Measurements from ENCODE around the gene ETS2.

ETS2 gene

DNA sequence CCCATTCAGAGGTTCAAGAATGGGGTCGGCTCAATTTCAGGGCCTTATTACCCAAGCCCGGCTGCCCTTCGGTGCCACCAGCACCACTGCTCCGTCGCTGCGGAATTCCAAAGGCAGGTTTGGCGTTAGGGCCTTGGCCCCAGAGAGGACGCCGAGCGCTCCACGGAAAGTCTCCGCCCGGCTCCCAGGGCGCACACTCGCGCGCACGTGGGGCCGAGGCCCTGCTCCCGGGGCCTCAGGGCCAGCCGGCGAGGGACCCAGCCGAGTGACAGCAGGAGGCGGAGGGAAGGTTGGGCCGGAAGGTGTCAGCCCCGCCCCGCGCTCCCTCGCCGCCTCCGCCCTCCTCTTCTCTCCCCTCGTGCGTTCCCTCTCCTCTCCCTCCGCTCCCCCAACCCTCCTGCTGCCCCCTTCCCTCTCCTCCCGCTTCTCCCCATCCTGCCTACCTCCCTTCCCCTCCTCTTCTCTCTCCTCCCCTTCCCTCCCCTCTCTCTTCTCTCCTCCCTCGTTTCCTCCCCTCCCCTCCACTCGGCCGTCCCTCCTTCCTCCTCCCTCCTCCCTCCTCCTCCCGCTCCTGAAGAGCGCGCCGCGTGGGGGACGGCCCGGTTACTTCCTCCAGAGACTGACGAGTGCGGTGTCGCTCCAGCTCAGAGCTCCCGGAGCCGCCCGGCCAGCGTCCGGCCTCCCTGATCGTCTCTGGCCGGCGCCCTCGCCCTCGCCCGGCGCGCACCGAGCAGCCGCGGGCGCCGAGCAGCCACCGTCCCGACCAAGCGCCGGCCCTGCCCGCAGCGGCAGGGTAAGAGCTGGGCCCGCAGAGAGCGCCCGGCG lies at the start of gene ETS2:
Gene ETS2, plus strand, starts transcription at position 602 of the 825 bp plus-strand sequence. CDS start 4,106 bp downstream, outside the sequence.
- peak; percentile 75 for DNase-seq

DNA sequence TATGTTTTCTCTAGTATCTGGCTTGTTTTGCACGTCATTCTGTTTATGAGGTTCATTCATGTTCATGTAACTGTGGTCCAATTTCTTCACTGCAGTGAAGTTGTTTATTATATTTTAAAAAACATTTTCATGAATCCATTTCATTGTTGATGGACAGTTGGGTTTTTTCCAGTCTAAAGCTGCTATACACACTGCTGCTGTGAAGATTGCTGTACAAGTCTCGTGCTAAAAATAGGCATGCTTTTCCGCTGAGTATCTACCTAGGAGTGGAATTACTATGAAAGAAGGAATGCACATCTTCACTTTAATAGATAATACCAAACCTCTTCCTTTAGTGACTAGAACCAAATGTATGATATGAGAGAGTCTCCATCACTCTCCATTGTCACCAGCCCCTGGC lies 49.0 kb upstream of the ETS2 start:
- no peak for DNase-seq

DNA sequence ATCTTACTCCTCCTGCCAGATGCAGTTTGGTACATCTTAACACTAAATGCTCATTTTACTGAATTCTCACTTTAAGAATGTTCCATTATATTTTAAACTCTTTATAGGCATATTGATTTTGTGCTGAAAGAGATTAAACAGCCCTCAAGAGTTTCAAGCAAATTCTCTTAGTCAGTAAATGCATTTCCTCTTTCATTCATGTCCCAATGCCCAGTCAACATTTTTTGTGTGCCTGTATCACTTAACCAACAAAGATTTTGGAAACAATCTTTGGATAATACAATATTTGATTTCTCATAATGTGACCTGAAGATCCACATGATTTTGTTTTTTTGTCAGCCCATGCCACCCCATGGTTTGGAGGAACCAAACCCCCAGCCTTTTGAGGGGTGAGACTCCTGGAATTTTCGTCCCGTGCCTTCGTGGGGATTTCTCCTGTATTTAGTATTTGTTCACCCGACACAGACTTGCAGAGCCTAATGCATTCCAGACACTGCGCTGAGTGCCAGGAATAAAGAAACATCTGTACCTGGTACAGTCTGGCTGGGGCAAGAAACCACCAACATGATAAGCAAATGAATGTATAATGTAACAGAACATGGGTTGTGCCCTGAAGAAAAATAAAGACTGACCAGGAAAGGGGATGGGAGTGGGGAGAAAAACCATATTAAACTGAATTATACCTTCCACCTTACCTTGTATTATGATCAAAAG lies 47.1 kb upstream of the ETS2 start:
- DNase-seq = no peak

DNA sequence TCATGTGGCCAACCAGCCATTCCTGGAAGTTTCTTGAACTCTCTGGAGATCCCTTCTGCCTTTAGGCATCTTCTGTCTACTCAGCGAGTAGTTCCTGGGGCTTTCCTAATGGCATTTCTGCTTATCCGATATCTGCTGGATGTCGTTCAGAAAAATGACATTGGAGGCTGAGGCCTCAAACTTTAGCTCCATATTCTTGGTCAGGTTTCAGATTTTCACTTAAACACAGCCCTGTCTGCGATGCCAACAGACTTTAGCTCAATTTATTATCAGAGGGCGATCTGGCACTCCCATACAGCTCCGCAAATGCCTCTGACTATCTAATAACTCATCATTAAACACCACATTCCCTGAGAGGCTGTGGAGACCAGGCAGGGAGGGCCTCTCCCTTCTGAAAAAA lies 46.3 kb upstream of the ETS2 start:
- DNase-seq = no peak

DNA sequence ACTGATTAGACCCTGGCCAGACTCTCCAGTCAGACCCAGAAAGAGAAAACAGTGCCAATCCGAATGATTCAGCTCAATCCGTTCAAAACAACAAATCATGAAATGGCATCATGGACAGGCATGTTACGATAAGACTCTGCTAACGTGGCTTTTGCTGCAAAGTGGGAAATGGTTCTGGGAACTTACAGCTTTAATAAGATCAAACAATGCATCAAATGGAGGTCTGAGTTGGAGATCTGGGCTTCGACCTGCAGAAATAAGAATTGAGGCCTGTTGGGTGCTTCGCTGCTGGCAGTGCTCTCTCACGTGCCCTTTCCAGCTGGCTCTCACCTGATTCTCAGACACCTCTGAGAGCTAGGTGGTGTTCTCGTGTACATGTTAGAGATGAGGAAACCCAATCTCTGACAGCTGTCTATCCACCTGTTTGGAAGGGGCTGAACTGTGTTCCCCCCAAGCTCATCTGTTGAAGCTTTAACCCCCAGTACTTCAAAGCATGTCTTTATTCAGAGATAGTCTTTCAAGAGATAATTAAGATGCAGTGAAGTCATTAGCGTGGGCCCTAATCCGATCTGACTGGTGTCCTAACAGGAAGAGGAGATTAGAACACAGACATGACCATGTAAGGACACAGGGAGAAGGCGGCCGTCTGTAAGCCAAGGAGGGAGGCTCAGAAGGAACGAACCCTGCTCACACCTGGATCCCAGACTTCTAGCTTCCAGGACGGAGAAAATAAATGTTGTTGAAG lies 45.5 kb upstream of the ETS2 start:
- DNase-seq = no peak

DNA sequence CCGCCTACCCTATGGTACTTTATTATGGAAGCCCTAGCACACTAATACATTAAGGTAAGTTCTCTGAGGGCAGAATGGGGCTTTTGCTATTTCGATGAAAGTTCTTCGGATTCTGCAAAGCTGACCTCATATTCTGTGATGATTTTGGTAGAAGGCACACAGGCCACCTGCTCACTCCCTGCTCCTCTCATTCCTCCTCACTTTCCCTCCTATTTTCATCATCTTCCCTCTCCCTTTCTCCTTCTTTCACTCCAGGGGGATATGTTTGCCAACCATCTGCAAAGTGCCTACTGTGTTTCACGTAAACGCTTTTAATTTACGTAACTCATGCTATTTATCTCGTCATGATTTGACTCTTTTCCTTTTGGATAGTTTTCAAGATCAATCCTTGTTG lies 45.0 kb upstream of the ETS2 start:
- DNase-seq = no peak

DNA sequence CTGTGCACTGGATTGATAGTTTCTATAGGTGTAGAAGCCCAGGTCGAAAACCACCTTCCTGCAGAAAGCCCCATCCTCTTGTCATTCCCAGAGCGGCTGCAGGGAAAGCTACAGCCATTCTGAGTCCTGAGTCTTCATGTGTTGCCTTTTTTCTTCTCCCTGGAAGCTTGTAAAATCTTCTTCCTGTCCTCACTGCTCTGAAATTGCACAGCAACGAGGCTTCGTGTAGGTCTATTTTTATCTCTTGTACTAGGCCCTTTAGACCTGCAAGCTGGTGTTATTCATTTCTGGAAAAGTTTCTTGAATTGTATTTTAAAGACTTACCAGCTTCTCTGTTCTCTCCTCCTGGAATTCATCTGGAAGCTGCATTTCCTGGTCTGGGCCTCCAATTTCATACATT lies 44.2 kb upstream of the ETS2 start:
- DNase-seq = no peak

DNA sequence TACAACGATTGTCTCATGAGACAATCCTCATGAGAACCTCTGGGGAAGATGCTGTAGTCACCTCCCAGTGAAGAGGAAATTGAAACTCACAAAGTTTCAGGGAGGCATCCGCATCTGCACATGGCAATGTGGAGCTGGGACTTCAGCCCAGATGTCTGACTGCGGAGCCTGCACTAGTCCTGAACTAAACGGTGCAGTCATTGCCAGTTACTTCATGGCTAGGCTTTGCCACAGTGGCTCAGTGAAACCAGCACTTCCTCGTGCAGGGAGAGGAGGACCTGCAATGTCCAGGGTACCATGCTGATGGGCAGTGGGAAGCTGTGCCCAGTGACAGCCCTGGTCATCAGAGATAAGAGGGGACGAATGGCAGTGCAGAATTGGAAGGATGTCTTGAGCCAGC lies 40.7 kb upstream of the ETS2 start:
- no peak for DNase-seq

DNA sequence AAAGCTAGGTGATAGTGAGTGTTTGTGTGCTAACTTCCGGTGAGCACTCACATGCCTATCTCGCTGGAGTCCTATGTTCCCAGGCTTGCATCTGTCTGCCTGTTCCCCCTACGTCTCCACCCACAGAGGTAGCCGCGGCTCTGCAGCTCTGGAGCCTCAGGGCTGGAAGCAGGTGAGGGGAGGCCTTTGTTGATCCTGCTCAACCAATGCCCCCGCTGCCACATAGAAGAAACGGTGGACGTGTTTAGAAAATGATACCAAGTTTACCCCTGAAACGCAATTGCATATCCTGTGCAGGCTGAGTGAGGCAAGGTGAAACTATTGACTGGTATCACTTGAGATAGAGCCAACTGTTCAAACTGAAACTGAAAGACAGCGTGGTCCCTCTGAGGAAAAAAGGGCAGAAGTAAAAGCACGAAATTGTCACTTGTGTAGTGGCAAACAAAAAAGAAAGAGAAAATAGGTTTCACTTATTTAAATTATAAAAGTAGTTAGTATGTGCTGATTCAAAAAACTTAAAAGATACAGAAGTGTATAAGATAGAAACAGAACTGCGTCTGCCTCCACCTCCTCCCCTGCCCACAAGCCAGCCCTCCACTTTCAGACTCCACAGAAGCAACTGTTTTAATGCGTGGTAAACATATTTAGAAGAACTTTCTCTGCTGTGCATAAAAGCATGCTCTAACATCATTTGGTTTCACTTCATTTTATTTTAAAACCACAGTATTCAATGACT lies 38.6 kb upstream of the ETS2 start:
- peak; percentile 72 for DNase-seq

DNA sequence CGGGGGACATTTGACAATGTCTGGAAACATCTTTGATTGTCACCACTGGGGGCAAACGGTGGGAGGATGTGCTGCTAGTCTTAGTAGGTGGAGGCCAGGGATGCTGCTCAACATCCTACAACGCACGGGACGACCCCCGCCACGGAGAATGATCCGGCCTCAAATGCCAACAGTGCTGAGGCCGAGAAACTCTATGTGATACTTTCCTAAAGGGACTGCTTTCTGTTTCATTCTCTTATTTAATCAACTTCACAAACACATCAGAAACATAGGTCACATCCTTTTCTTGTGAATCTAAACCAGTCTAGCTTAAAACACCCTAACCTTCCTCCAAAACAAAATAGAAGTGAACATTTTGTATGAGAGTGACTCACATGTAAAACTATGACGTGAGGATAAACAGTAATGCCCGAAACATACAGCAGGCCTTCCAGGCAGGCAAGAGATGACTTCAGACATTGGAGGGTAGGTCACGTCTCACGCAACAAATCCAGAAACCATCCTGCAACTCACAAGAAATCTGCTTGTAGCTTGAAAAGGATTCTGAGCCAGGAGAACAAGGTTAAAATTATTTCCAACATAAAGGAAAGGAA lies 37.2 kb upstream of the ETS2 start:
- DNase-seq = peak; percentile 76

DNA sequence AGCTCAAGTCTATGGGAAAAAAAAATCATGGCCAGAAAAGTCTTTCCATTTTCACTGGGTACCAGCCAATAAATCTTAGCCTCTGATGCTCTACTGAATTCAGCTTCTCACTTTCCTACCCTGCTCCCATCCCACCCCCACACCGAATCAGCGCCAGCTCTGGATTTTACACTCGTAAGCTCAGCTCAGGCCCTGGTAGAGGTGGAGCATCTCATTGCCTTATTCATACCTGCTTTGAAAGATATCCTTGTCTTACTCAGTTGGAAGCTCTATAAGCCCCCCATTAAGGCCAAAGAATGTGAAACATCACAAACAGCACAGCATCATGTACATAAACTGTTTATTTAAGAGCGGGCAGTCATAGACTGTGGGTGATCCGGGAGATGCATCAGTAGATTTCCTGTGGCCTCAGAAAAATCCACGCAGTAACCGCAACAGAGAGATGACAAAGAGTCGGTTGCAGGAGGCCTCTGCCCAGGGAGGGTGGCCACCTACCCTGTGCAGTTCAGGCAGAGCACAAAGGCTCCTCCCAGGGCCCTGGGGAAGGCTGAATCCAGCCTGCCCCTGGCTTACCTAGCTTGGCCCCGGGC lies 36.4 kb upstream of the ETS2 start:
- DNase-seq = peak; percentile 20

DNA sequence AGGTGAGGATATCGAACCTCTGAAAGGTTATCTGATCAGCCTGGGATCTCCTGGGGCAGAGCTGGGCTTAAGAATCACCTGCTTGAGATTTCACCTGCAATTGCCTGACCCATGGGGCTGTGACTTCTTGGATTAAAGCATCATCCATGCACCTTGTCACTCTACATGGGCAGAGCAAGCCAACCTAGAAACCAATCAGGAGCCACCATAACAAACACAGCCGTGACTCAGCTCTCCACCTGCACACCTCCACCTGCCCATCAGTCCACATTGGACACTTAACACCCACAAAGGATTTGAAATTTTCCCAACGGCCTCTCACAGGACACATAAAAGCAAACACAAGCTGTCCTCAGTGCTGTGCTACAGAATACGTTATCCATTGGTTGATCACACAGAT lies 35.1 kb upstream of the ETS2 start:
- no peak for DNase-seq

DNA sequence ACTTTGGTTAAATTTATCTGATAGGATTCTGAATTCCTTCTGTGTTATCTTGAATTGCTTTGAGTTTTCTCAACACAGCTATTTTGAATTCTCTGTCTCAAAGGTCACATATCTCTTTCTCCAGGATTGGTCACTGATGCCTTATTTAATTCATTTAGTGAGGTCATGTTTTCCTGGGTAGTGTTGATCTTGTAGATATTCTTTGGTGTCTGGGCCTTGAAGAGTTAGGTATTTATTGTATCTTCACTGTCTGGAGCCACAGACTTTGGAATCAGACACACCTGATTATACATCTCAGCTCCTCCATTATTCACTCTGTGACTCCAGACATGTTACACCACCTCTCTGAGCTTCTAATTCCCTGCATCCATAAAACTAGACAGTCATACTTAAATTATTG lies 34.2 kb upstream of the ETS2 start:
- no peak for DNase-seq

DNA sequence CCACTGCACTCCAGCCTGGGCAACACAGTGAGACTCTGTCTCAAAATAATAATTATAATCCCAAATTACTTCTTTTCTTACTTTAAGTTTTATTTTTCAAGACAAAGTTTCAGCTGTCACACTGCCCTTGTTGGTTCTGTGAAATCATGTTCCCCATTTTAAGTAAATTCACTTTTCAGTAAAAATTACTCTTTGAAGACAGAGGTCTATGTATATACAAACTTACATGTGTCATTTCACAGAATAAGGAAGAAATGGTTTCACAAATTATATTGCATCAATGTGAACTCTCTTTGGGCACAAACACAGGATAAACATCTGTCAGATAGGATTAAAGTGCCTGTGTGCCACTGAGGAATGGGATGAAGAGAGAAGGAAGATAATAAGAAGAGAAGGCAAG lies 33.1 kb upstream of the ETS2 start:
- no peak for DNase-seq

DNA sequence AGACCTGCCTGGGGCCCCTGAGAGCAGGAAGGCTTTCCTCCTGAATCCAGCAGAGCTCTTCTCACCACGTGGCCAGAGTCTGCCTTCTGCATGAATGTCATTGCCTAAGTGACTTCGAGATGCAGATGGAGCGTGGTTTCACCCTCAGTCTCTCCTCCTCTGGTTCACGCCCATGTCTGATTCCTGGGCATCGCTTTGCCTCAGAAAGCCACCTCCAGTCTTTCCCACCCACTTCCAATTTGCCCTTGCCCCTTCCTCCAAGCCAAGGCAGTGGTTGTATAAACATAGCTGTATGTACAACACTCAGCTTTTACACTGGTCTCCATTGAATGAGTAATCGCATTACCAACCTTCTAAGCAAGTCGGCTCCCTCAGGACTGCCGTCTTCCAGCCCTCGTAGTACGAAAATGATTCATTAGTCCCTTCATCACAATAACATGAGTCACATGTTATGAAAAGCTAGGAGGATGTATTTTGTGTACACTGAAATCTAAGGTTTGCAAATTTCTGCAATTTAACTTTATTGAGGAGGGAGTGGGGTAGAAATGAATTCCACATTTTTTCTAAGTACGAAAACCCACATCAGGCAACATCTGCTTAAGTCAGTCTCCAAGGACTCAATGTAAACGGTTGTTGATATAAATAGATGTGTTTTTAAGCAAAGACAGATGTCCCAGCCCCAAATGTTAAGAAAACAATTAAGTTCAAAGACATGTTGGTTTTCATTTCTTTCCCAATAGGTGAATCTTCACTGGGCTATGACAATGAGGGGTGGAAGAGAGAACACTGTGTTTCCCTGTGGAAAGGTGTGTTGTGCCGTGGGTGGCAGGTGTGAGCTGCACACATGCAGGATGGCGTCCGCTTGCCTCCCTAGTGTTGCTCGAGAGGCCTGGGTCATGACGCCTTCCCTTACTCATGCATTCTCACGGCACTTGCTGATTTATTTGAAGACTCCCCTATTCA lies 32.3 kb upstream of the ETS2 start:
- peak; percentile 58 for DNase-seq

DNA sequence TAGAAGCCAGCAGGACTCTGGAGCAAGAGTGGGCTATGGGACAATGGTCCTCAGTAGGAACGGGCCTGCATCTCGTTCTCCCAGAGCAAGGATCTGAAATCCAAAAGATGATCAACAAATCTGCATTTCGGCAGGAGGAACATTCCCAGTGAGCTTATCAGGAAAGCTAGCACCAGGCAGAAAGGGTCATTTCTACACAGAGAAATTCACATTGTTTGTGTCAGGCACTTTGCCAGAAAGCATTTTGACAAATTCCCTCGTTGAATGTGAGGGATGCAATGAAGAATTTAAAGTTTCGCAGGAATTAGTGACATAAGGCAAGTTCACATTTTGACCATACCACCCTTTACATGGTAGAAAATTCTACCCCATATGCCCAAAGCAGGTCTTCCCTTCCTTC lies 31.6 kb upstream of the ETS2 start:
- no peak for DNase-seq

DNA sequence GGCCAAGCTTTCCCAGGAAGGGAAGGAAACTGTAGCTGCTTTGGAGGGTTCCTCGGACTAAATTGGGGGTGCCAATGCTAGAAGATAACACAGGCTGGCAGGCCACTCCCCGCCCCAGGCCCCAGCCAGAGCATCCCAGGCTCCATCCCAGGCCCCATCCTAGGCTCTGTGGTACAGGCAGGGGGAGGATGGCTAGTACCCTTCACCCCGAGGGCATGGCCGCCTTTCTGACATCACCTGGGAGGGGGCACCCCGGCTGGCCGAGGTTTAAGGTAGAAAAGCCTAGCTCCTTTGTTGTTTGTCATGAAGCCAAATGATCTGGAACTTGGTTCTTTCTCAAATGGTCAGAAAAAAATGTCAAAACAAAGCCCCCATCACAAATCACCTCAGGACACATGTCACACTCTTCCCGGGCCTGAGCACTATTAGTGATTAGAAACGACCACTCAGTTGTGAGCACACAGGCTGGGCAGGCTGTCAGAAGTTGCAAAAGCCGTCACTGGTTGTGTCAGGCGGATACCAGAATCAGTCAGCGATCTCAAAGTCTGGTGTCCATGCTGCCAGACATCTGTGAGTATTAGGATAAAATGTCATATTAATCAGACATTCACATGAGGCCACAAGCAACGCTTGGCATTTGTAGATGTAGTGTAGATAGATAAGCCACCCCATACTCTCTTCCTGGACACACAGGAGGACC lies 31.0 kb upstream of the ETS2 start:
- DNase-seq = no peak

DNA sequence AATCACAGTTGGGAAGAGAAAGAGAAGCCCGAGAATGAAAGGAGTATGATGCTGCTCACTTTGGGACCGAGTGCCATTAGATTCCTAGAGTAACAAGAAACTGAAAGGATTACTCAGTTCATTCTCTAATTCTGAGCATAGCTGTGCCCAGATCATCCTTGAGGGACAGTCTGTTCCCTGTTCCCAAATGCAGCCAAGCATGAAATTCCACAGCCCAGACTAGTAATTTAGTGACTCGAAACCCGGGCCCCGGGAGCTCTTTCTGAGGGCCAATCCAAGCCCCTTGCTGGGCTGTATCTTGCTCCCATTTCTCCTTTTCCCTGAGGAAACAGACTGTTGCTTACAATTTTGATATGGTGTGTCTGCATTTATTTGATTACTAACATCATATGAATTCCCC lies 30.0 kb upstream of the ETS2 start:
- DNase-seq = no peak

DNA sequence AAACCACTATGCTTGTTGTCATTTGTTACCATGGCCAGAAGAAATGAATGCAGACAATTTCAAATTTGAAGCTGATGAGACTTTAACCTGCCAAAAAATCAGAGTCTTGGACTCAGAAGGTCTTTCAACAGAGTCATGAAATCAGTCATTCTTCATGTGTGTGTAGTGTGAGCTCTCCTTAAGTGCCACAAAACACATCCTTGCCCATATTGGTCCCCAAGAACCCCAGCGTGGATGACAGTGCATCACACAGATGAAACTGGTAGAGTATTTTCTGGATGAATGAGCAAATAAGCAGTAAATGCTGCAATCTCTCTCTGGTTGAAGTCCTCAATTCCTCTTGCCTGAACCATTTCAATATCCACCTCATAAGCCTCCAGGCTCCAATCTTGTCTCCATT lies 28.7 kb upstream of the ETS2 start:
- DNase-seq = no peak

DNA sequence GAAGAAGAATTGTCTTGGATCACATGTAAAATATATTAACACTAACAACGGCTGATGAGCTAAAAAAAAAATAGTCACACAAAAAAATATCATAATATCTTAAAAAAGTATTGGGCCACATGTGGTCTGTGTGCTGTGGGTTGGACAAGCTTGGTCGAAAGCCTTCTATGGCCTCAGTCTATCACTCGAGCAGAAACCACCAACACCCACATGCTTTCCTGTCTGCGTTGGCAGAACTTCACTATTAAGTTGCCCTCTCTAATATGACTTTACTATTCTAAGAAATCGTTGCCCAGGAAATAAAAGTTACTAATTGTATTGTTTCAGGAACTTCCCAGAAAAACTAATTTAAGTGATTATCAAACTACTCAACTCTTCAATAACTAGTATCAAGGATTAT lies 28.2 kb upstream of the ETS2 start:
- DNase-seq = no peak
